Measurements from ENCODE around the gene CCNYL1. TPM values are rescaled to one million over a fixed set of nuclear protein-coding genes. Genes with fewer than 3 reads are reported as not detected.
"Not testable (repeated sequence)": the region's sequence is repeated elsewhere in the genome, so short reads cannot be mapped to it uniquely, and the experiment has no call there.

The CCNYL1 gene
- total and polyA plus RNA-seq, 12 donors = 3.6 to 16.1 (median 9.1) TPM

DNA sequence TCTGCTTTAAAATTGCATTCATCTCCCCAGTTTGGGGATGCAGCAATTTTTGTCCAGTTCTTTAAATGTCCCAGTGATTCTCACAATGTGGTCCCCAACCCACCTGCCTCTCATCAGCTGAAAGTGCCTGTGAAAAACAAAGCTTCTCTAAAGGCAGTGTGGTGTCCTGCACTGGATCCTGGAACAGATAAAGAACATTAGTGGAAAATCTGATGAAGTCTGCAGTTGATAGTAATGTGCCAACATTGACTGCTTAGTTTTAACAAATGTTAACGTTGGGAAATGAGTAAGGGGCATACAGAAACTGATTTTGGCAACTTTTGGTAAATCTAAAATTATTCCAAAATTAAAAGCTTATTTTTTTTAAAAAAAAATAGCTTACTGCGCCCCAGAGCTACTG lies 49.0 kb downstream of the CCNYL1 start:
- TF ChIP-seq, protein P1, sequence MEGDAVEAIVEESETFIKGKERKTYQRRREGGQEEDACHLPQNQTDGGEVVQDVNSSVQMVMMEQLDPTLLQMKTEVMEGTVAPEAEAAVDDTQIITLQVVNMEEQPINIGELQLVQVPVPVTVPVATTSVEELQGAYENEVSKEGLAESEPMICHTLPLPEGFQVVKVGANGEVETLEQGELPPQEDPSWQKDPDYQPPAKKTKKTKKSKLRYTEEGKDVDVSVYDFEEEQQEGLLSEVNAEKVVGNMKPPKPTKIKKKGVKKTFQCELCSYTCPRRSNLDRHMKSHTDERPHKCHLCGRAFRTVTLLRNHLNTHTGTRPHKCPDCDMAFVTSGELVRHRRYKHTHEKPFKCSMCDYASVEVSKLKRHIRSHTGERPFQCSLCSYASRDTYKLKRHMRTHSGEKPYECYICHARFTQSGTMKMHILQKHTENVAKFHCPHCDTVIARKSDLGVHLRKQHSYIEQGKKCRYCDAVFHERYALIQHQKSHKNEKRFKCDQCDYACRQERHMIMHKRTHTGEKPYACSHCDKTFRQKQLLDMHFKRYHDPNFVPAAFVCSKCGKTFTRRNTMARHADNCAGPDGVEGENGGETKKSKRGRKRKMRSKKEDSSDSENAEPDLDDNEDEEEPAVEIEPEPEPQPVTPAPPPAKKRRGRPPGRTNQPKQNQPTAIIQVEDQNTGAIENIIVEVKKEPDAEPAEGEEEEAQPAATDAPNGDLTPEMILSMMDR (IDR thresholded peaks at IDR 0.05) = no peak

DNA sequence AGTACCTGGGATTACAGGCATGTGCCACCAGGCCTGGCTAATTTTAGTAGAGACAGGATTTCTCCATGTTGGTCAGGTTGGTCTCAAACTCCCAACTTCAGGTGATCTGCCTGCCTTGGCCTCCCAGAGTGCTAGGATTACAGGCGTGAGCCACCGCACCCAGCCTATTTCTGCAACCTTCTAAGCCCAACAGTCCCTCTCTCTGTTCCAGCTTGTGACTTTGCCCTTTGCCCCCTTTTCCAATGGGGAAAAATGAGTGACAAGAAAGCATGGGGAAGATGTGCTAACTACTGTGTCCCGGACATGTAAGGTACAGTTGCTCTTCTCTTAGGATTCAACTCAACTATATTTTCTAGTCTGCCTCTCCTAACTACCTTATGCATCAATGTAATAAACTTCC lies 50.0 kb downstream of the CCNYL1 start:
- not testable (repeated sequence) for H3K4me3 ChIP-seq, H3K9me3 ChIP-seq, ATAC-seq, H3K27me3 ChIP-seq, DNase-seq, H3K27ac ChIP-seq
- intact Hi-C loops (cut with DNase I) = loop anchor here in 1 of 10 donors (10.0 kb wide), 1 partner anchor 213 kb away; no protein-coding TSS in a partner anchor
- peaks cover 0 to 51% (median 0%) of the 10 kb centered on the region in 9 donors for H3K36me3 ChIP-seq
- WGBS, 2 donors = 96 to 97% methylated on average over 3 of the region's 3 CpGs
- H3K4me1 ChIP-seq = peaks cover 0 to 30% (median 12%) of the 10 kb centered on the region in 9 donors

More for the DNA sequence above, 49.0 kb downstream of the CCNYL1 start:
- peaks cover 0 to 46% (median 0%) of the 10 kb centered on the region in 9 donors for H3K36me3 ChIP-seq
- no peaks in the 10 kb centered on the region for H3K9me3 ChIP-seq
- peaks cover 0 to 22% (median 6%) of the 10 kb centered on the region in 9 donors for H3K4me1 ChIP-seq
- no peak overlapping the region for H3K4me3 ChIP-seq
- H3K27me3 ChIP-seq = no peaks in the 10 kb centered on the region
- ATAC-seq (no peak), DNase-seq (no peak)
- no peak overlapping the region for H3K27ac ChIP-seq
- 86 to 91% methylated on average over 2 of the region's 2 CpGs for WGBS, 2 donors
- intact Hi-C loops (cut with DNase I) = loop anchor here in 1 of 10 donors (10.0 kb wide), 1 partner anchor 214 kb away; no protein-coding TSS in a partner anchor

DNA sequence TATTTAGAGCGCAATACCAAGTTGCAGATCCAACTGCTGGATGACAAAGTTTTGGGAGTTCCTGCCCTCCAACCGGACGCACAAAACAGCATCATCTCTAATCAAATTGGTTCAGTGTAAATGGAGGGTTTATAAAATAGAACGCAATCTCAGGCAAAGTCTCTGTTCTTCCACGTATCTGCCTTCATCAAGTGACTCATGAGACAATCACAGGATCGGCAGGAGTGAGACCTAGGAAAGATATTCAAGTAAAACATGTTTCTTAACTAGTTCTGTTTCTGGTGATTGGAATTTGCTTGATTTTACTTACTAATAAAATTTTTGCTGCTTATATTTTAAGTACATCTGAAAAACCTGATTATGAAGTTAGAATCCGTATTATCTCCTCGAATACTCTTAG lies 50.7 kb downstream of the CCNYL1 start:
- no peaks in the 10 kb centered on the region for H3K9me3 ChIP-seq
- intact Hi-C loops (cut with DNase I) = loop anchor here in 1 of 10 donors (10.0 kb wide), 1 partner anchor 213 kb away; no protein-coding TSS in a partner anchor
- peaks cover 0 to 36% (median 16%) of the 10 kb centered on the region in 9 donors for H3K4me1 ChIP-seq
- no peak overlapping the region for H3K27ac ChIP-seq
- TF ChIP-seq, protein P1 (IDR thresholded peaks at IDR 0.05) = no peak
- H3K27me3 ChIP-seq = no peaks in the 10 kb centered on the region
- H3K4me3 ChIP-seq = no peak overlapping the region
- DNase-seq = no peak
- 88 to 93% methylated on average over 8 of the region's 8 CpGs for WGBS, 2 donors
- no peak for ATAC-seq
- H3K36me3 ChIP-seq = peaks cover 0 to 58% (median 0%) of the 10 kb centered on the region in 9 donors

DNA sequence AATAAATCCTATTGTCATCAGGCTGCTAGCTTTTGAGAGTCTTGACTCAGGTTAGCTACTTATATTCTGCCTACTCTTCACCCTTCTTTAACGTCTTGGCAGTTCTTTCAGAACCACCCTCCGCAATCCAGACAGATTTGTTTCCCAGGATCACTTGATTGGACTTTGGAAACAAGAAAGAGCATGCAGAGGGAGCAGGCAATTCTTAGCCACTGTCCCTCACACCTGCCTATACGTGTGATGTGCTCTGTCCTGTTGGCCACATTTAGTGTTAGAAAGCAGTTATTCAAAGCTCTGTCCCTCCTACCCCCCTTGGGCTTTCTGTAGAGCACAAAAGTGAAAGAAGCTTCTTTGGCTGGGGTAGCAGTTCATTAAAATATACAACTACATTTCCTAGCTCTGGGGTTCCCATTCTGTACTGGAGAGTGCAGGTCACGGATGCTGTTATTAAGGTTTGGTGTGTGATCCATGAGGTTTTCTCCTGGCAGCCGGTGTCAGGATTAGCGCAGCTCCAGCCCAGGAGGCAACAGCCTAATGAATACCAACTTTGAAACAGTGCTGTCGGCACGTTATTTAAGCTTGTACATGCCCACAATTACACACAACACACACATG lies 52.0 kb downstream of the CCNYL1 start:
- Histone ChIP-seq H3K4me1 (peaks cover 4 to 48% (median 27%) of the 10 kb centered on the region in 9 donors), H3K9me3 (no peaks in the 10 kb centered on the region), H3K36me3 (peaks cover 0 to 68% (median 0%) of the 10 kb centered on the region in 9 donors), H3K27me3 (no peaks in the 10 kb centered on the region), H3K27ac (no peak overlapping the region), H3K4me3 (no peak overlapping the region)
- intact Hi-C loops (cut with DNase I) = loop anchor here in 1 of 10 donors (10.0 kb wide), 1 partner anchor 211 kb away; no protein-coding TSS in a partner anchor
- DNase-seq = no peak
- no peak for ATAC-seq
- TF ChIP-seq, protein P1 (IDR thresholded peaks at IDR 0.05) = no peak
- WGBS, 2 donors = 79 to 85% methylated on average over 8 of the region's 8 CpGs
